ENCODE data around the gene BCAS3. TPM values are rescaled to one million over a fixed set of nuclear protein-coding genes. Genes with fewer than 3 reads are reported as not detected.

Gene BCAS3
- total RNA-seq, 2 experiments from 2014 or later, result 13.4 to 14.5 TPM

- Histone ChIP-seq H3K36me3 (ENCODE audit: insufficient read depth, low read length) (no peaks in the 10 kb centered on the region), H3K9me3 (ENCODE audit: low read length) (no peaks in the 10 kb centered on the region), H3K4me2 (ENCODE audit: low read length) (no peak overlapping the region), H3K4me1 (ENCODE audit: insufficient read depth, low read length, poor library complexity, severe bottlenecking) (no peaks in the 10 kb centered on the region), H3K9me2 (ENCODE audit: insufficient read depth, low read length) (no peaks in the 10 kb centered on the region), H3K27ac (ENCODE audit: low read depth, low read length, poor library complexity, severe bottlenecking) (no peak overlapping the region), H4K20me1 (ENCODE audit: insufficient read depth, low read length) (no peaks in the 10 kb centered on the region), H3K4me3 (ENCODE audit: low read depth, low read length, poor library complexity, severe bottlenecking) (no peak overlapping the region), H3K79me2 (ENCODE audit: insufficient read depth, low read depth, low read length) (no peaks in the 10 kb centered on the region), H2AFZ (ENCODE audit: low read length) (no peak overlapping the region)
- intact Hi-C loops (cut with micrococcal nuclease; ENCODE audit: unreplicated experiment), result no loop called here
- TF ChIP-seq CTCF (conservative IDR thresholded peaks at IDR 0.05; ENCODE audit: low read length), result no peak
- no peak for TF ChIP-seq EZH2phosphoT487 (IDR thresholded peaks at IDR 0.05; ENCODE audit: borderline replicate concordance, low read depth, low read length)
- DNase-seq (ENCODE audit: low spot score), result no peak
- CTCF ChIA-PET (ENCODE audit: unreplicated experiment), result no interaction called here
- no TSS peak for BruUV-seq (replicated peaks)
- POLR2A ChIA-PET, result no interaction called here
Observed at GRCh38 chr17:61249649-61250299, 572.1 kb downstream of the BCAS3 start.

DNA sequence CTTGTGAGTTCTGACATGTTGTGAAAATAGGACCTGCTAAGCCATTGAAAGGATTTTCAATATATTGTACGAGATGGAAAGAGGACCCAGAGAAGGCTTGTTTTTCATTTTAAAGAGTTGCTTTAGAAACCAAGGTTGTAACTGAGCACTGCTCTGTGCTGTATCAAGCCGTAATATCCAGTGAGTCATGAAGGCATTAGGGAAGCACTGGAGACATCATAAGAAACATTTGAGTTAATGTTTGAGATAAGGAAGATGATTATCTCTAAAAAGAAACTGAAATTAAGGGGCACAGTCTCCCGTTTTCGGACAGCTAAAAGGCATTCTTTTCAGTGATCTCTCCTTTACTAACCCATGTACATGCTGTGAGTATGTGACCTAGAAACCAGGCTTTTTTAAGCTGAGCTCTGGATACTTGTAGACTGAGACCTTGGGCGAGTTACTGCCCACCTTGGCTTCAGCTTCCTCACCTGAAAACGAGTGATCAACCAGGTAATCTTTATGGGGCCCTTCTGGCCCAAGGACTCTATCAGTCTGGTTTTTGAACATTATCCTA lies 572.8 kb downstream of the BCAS3 start:
- BruUV-seq (replicated peaks), result no TSS peak
- CTCF ChIA-PET (ENCODE audit: unreplicated experiment), result no interaction called here
- POLR2A ChIA-PET, result no interaction called here

More for the DNA sequence above, 572.8 kb downstream of the BCAS3 start:
- TF ChIP-seq CTCF (conservative IDR thresholded peaks at IDR 0.05; ENCODE audit: low read length), result no peak
- TF ChIP-seq EZH2phosphoT487 (IDR thresholded peaks at IDR 0.05; ENCODE audit: borderline replicate concordance, low read depth, low read length), result no peak
- intact Hi-C loops (cut with micrococcal nuclease; ENCODE audit: unreplicated experiment), result no loop called here
- no peaks in the 10 kb centered on the region for H3K36me3 ChIP-seq (ENCODE audit: insufficient read depth, low read length)
- H3K9me3 ChIP-seq (ENCODE audit: low read length), result no peaks in the 10 kb centered on the region
- no peak for DNase-seq (ENCODE audit: low spot score)
- H3K4me3 ChIP-seq (ENCODE audit: low read depth, low read length, poor library complexity, severe bottlenecking), result no peak overlapping the region
- H3K4me1 ChIP-seq (ENCODE audit: insufficient read depth, low read length, poor library complexity, severe bottlenecking), result no peaks in the 10 kb centered on the region
- no peaks in the 10 kb centered on the region for H3K79me2 ChIP-seq (ENCODE audit: insufficient read depth, low read depth, low read length)
- no peaks in the 10 kb centered on the region for H3K9me2 ChIP-seq (ENCODE audit: insufficient read depth, low read length)
- H3K27ac ChIP-seq (ENCODE audit: low read depth, low read length, poor library complexity, severe bottlenecking), result no peak overlapping the region
- no peak overlapping the region for H3K4me2 ChIP-seq (ENCODE audit: low read length)
- H2AFZ ChIP-seq (ENCODE audit: low read length), result no peak overlapping the region
- H4K20me1 ChIP-seq (ENCODE audit: insufficient read depth, low read length), result no peaks in the 10 kb centered on the region
